CD4-positive, alpha-beta T cell treated with Interferon gamma for 1 hour (primary cell): ENCODE measurements around the gene SAXO2.
"Not testable (repeated sequence)": the region's sequence is repeated elsewhere in the genome, so short reads cannot be mapped to it uniquely, and the experiment has no call there.

Experiments
- DNase-seq: peaks from one replicate; pipeline ENCODE4 v3.0.0-alpha.2; 2020

The SAXO2 gene

DNA sequence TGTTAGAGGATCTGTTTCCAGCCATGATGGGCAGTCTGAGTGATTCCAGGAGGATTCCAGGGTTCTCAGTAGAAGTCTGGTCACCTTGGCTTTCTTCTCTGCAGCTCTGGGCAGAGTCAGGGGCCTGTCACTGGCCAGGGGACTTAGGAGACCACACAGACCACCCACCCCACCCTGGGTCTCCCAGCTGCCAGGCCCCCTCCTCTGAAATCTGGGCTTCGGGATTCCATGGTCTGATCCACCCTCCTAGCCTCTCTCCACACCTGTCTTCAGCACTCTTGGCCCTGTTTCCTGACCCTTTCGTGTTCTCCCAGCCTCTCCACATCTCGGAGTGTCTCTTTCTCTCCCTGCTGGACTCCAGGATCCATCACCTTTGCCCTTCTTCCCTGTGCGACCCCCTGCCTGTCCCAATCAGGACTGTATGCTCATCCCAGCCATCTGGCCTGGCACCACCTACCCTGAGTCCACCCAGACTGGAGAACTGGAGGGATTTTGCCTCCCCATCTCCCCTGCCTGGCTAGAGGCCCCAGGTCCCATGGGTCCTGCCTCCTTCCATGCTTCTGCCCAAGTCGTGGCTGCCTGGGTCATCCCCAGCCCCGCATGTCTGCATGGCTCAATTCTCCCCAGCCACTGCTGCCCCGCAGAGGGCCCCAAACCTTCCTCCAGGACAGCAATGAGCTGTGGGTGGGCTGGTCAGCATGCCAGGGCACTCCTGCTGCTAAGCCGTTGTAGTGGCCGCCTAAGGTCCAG lies 52.3 kb downstream of the SAXO2 start:
- no peak for DNase-seq

DNA sequence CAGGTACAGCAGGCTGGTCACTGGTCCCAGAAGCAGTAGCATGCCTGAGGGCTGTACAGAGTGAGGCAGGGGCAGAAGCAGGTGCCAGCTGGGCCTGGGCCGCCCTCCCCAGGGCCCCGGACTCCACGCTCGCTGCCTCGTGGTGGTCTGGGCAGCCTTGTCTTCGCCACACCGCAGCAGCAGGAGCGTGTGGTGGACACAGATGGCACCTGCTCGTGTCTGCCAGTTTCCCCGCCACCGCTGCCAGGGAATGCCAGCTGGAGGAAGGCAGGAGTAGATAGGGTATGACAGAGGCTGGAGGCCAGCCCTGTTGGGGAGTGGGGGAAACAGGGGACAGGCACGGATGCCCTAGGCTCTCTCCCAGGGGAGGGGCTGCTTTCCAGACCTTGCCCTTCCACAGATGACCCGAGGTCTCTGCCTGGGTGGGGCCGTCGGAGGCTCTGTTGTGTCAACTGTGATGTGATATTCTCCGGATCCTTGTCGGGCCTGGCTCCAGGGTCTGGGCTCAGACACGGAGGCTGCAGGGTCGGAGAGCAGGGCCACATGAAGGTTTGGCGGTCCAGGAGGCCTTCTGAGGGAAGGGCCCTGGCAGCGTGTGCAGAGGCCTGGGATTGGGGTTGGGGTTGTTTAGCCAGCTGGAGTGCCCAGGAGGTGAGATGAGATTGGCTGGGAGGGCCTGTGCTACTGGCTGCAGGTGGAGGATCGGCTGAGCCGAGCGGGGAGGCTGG lies 53.1 kb downstream of the SAXO2 start:
- no peak for DNase-seq

DNA sequence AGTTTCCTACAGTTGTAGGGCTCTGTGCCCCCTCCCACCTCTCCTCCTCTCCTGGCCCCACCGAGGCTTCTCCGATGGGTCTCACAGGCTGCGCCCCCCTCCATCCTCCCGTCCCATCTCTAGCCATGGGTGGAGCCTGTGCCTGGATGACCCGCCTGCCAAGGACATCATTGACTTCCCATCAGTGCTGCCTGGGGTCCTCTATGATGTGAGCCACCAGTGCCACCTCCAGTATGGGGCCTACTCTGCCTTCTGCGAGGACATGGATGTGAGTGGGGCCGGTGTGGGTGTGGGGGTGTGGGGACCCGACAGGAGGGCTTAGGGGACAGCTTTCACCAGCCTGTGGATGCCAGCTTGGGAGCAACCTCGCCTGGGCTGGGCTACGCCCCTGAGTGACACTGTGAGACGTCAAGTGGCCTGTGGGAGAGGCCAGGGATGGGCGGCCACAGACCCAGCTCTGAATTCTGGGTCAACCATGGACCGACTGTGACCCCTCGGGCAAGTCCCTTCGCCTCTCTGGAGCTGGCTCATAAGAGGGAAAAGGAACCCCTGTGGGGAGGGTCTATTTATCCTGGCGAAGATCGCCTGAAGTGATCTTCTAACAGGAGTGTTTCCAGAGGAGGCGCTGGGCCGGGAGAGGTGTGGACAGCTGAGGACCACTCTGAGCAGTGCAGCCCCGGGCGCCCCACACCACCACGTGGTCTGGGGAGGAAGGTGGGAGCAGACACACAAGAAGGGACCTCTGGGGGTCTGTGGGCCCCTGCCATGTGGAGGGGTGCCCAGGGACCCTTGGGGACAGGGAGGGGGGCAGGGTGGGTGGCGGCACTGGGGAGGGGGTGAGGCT lies 53.9 kb downstream of the SAXO2 start:
- DNase-seq: not testable (repeated sequence)

DNA sequence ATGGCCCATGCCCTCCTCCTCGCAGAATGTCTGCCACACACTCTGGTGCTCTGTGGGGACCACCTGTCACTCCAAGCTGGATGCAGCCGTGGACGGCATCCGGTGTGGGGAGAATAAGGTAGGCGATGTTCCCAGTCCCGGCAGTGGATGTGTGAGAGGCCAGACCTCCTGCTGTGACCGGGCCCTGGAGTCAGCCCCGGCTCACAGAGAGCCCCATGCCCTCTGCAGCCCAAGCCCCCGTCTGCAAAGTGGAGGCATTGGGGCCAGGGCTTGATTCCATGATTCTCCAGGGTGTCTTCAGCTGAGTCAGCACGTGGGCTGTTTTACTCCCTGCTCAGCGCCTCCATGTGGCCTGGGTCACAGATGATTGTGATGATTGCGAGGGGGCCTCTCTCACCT lies 54.5 kb downstream of the SAXO2 start:
- no peak for DNase-seq

DNA sequence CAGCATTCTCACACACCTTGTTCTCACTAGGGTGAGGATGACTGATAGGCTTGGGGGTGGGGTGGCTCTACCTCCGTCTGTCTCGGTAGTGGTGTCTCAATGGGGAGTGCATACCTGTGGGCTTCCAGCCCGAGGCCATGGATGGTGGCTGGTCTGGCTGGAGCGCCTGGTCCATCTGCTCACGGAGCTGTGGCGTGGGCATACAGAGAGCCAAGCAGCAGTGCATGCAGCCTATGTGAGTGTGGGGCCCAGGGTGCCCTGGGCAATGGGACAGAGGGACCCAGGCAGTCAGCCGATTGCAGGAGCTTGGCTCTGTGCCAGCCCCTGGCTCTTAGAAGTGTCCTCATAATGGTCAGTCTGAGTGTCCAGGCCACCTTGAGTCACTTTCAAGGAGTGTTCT lies 54.9 kb downstream of the SAXO2 start:
- not testable (repeated sequence) for DNase-seq

DNA sequence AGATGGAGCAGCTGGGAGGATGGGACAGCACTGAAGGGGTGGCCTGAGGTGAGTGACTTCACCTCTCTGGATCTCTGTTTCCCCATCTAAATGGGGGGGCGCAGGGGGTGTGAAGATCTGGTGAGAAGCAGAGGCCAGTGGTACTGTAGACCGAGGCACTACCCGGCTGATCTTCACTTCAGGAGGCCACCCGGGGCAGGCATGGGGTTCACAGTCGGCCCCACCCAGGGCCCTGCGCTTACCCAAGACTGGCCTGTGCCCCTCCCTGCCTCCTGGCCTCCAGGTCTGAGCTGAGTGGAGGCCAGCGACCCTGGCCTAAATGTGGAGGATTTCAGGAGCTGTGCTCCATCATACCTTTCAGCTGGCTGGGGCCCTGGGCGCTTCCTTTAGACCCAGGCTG lies 55.7 kb downstream of the SAXO2 start:
- DNase-seq: not testable (repeated sequence)

DNA sequence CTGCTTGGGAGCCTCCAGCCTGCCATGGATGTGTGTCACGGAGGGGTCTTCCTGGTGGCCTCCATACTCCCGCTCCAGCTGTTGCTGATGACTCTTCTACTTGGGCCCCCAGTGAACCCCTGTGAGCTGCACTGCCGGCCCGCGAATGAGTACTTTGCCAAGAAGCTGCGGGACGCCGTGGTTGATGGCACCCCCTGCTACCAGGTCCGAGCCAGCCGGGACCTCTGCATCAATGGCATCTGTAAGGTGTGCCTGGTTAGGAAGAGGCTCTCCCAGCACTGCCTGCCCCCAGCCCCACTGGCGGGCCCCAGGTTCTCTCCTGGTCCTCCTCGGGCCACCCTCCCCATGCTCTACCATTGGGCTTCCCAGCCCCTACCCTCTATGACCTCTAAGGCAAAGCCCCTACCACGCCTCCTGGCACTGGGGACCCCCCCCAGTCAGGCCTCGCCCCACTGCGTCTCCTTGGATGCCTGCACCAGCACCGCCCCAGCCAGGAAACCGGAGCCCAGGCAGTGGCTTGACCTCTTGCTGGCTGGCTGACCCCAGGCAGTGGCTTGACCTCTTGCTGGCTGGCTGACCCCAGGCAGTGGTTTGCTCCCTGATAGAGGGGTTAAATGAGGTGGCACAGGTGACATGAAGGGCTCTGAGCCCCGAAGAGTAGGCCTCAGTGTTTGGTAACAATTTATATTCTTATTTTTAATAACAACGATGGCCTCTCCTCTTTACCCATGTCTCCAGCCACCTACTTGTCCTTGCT lies 57.1 kb downstream of the SAXO2 start:
- not testable (repeated sequence) for DNase-seq

DNA sequence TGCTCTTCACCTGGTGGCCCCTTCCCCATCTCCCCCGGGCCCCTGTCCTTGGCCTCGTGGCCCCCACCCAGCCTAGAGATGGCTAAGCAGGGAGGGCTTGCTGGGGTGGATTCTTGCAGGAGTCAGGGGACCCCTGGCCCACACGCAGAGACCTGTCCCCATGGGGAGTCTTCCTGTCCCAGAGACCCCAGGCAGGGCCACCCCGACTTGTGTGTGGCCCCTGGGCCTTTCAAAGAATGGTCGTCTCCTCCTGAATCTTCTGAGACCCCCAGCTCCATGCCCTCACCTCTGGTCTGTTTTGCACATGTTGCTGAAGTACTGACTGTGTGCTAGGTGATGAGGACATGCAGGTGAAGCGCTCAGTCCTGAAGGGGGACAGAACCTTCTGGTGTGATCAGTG lies 58.2 kb downstream of the SAXO2 start:
- not testable (repeated sequence) for DNase-seq

DNA sequence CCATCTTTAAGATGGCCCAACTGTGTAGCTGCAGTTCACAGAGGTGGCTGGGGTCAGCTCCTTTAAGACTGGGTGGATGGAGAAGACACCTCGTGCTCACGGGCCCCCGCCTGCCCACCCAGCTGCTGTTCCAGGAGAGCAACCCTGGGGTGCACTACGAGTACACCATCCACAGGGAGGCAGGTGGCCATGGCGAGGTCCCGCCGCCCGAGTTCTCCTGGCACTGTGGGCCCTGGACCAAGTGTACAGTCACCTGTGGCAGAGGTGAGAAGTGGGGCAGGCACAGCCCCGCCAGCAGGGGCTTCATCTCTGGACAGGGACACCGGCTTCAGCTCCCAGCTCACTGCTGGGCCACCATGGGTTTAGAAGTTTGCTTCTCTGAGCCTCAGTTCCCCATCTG lies 59.9 kb downstream of the SAXO2 start:
- DNase-seq: not testable (repeated sequence)

DNA sequence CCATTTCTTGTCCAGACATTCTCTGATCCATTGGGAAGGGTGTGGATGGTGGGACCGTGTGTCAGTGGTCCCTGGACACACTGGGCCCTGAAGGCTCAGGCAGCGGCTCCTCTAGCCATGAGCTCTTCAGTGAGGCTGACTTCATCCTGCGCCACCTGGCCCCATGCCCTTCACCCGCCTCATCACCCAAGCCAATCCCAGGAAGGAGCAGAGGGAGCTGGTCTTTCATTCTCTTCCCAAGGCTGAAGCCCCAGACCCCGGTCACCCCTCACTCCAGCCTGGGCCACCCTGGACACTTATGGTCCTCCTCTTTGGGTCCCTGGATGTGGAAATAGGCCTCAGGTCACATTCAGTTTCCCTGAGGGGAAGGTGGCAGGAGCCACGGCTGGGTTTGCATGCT lies 62.2 kb downstream of the SAXO2 start:
- not testable (repeated sequence) for DNase-seq

DNA sequence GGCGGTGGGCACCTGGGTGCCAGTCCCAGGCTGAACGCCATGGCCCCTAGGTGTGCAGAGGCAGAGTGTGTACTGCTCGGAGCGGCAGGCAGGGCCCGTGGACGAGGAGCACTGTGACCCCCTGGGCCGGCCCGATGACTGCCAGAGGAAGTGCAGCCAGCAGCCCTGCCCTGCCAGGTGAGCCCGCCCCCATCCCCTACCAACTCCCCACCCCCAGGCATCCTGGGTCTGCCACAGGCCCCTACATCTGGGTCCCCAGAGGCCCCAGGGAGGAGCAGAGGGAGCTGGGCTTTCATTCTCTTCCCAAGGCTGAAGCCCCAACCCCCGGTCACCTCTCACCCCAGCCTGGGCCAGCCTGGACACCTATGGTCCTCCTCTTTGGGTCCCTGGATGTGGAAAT lies 63.0 kb downstream of the SAXO2 start:
- not testable (repeated sequence) for DNase-seq

DNA sequence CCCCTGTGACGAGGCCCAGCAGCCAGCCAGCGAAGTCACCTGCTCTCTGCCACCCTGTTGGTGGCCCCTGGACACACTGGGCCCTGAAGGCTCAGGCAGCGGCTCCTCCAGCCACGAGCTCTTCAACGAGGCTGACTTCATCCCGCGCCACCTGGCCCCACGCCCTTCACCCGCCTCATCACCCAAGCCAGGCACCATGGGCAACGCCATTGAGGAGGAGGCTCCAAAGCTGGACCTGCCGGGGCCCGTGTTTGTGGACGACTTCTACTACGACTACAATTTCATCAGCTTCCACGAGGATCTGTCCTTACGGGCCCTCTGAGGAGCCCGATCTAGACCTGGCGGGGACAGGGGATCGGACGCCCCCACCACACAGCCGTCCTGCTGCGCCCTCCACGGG lies 64.3 kb downstream of the SAXO2 start:
- not testable (repeated sequence) for DNase-seq

DNA sequence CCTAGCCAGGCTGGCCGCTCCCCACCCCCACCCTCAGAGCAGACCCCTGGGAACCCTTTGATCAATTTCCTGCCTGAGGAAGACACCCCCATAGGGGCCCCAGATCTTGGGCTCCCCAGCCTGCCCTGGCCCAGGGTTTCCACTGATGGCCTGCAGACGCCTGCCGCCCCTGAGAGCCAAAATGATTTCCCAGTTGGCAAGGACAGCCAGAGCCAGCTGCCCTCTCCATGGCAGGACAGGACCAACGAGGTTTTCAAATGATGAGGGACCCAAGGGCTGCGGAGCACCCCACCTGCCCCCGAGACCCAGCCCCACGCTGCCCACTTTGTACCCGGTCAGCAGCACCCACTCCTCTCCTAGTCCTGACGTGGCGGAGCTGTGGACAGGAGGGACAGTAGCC lies 64.8 kb downstream of the SAXO2 start:
- not testable (repeated sequence) for DNase-seq

DNA sequence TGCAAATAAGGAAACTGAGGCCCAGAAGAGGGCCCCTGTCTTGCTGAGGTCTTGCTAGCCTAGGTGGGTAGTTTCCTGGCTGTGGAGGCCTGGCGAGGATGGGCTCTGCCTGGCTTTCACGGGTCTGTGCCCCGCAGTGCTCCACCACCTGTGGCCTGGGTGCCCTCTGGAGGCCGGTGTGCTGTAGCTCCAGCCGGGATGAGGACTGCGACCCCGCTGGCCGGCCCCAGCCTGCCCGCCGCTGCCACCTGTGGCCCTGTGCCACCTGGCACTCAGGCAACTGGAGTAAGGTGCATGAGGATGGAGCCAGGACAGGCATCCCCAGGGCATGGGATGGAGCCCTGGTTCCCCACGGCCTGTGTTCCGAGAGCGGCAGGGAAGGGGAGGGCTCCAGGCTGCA lies 66.4 kb downstream of the SAXO2 start:
- DNase-seq: not testable (repeated sequence)

DNA sequence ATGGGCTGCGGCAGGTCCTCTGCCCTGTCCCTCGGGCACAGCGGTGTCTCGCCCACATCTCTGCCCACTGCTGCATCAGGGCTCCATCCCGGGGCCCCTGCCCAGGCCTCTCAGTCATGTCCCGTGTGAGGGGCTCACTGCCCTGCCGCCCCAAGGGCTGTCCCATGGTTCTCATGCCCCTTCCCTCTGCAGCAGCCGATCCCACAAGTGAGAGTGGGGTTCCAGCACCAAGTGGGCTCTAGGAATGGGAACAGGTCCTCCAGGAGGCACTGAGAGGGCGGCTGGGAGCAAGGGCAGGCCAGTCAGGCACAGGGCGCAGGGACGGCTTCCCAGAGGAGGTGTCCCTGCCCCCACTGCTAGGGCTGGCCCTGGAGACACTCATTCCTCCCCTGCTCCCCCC lies 68.3 kb downstream of the SAXO2 start:
- not testable (repeated sequence) for DNase-seq

DNA sequence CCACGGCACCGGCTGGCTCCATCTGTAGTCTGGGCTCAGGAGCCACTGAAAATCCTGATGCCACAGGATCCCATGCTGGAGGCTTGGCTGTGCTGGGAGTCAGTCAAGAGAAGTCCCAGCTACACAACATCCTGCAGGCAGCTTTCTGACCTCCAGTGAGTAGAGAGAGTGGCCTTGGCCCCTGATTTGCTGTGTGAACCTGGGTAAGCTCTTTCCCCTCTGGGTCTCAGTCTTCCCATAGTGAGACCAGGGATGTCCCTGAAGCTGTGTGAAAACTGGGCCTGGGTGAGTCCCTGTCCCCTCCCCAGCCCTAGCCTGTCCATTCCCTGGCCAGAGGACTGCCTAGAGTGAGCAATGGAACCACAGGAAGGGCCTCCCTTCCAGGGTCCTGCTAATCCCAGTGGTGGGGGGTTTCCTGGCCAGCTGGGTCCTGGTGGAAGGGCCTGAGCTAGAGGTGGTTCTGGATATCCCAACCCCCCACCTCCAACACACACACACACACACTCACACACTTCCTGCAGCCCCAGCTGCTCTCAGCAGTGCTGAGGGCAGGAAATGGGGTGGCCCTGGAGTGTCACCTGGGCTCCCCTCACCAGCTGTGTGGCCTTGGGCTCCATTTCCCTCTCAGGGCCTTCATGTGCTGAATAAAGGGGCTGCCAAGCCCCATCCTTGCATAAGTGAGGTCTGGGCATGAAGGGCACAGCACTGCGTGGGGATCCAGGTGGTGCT lies 69.1 kb downstream of the SAXO2 start:
- not testable (repeated sequence) for DNase-seq

DNA sequence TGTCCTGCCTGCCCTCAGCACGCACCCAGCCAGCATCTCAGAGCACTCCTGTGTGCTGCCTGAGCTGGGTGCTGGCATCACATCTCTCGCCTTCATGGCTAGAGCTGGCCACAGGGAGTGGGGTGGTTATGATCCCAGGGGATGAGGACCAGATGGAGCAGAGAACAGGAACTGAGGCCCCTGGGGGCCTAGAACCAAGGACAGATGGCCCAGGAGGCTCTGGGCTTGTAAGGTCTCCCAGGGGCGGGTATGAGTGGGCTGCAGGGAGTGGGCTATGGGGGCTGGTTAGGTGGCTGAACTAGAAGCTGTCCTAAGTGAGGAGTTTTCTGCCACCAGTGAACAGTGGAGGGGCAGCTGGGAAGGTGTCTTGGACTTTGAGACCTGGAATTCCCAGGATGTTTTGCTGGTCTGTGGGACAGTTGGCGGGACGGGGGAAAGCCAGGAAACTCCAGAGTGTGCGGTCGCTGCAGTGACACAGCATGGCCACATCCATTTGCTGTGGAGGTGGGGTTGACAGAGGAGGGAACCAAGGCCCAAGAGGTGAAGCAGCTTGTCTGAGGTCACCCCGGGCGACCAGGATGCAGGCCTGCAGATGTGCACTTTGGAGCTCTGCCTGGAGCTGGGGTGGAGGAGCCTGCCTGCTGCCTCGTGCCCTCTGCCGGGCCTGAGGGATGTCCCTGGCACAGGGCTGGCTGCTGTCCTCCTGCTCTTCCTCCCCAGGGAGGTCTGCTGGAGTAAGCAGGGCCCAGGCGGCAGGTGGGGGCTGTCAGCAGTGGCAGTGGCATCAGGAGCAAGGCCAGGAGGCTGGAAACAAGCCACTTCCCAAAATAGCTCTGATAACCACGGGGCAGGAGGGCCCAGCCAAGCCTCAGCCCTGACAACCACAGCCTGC lies 70.3 kb downstream of the SAXO2 start:
- not testable (repeated sequence) for DNase-seq

DNA sequence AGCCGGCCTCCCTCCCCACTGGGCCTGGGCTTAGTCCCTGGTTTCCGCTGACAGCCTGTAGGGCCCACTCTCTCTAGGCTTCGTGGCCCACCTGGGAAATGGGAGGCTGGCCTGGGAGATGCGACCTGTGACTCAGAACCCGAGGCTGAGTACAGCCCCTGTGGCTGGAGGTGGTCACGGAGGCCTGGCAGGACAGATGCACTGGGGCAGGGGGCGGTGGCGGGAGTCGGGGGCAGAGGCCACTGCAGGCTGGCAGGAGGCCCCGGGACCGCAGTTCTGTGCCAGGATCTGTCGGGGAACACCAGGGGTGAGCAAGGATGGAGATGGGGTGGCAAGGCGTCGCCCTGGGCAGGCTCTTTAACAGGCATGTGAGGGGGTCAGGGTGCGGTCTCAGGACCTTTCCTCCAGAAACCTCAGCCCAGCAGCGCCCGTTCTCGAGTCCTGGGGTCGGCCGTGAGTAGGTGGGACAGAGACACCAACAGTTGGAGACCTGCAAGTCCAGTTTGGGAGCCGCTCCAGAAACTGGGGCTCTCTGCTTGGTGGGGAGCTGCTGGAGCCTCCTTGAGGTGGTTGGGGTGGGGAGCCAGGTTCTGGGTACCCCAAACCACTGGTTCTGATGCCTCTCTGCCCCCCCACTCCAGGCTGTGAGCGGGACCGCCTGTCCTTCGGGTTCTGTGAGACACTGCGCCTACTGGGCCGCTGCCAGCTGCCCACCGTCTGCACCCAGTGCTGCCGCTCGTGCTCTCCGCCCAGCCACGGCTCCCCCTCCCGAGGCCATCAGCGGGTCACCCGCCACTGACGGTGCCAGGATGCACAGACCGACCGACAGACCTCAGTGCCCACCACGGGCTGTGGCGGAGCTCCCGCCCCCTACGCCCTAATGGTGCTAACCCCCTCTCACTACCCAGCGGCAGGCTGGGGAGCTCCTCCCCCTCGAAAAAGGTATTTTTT lies 71.3 kb downstream of the SAXO2 start:
- DNase-seq: not testable (repeated sequence)
